ENCODE data around the gene MGAT5B. TPM values are rescaled to one million over a fixed set of nuclear protein-coding genes. Genes with fewer than 3 reads are reported as not detected.
"Not testable (repeated sequence)": the region's sequence is repeated elsewhere in the genome, so short reads cannot be mapped to it uniquely, and the experiment has no call there.

Gene MGAT5B
- total RNA-seq, 1 donor from 2014 or later = 7.4 TPM

DNA sequence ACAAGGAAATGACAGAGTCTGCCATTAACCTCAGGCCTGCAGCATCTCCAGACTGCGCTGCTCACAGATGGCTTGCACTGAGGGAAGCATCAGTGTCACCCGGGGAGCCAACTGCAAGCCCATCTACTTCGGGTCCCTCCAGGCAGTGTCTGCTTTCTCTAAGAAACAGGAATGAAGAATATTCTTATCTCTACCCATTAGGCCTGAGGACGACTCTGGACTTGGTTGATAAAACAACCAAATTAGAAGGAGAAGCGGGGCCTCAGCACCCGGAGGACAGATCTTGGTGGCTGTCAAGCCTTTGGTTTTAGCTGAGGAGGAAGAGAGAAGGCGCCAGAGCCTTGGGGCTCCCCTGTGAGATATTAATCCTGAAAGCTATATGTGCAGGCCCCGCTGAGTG is 19.5 kb upstream of the MGAT5B start:
- Mint-ChIP-seq H3K27me3 (peaks cover 25% of the 10 kb centered on the region), H3K4me3 (no peak overlapping the region), H3K4me1 (peaks cover 12% of the 10 kb centered on the region), H3K36me3 (ENCODE audit: low read depth) (no peaks in the 10 kb centered on the region), H3K27ac (no peak overlapping the region), H3K9me3 (no peaks in the 10 kb centered on the region)
- DNase-seq (no peak), ATAC-seq (ENCODE audit: low read depth) (no peak)
- intact Hi-C loops (cut with micrococcal nuclease) = no loop called here
- TF ChIP-seq, protein P1, sequence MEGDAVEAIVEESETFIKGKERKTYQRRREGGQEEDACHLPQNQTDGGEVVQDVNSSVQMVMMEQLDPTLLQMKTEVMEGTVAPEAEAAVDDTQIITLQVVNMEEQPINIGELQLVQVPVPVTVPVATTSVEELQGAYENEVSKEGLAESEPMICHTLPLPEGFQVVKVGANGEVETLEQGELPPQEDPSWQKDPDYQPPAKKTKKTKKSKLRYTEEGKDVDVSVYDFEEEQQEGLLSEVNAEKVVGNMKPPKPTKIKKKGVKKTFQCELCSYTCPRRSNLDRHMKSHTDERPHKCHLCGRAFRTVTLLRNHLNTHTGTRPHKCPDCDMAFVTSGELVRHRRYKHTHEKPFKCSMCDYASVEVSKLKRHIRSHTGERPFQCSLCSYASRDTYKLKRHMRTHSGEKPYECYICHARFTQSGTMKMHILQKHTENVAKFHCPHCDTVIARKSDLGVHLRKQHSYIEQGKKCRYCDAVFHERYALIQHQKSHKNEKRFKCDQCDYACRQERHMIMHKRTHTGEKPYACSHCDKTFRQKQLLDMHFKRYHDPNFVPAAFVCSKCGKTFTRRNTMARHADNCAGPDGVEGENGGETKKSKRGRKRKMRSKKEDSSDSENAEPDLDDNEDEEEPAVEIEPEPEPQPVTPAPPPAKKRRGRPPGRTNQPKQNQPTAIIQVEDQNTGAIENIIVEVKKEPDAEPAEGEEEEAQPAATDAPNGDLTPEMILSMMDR (IDR thresholded peaks at IDR 0.05) = no peak
- ChIA-PET POLR2A (interaction anchor here (0.6 kb wide), 1 partner anchor 45 kb away, joined by 4 read pairs; no protein-coding TSS in a partner anchor), CTCF (no interaction called here)

DNA sequence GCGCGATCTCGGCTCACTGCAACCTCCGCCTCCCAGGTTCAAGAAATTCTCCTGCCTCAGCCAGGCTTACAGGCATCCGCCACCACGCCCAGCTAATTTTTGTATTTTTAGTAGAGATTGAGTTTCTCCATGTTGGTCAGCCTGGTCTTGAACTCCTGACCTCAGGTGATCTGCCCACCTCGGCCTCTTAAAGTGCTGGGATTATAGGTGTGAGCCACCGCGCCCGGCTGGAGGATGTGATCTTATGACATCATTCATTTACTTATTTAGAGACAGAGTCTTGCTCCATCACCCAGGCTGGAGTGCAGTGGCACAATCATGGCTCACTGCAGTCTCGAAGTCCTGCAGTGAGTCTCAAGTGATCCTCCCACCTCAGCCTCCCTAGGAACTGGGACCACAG is 19.0 kb upstream of the MGAT5B start:
- DNase-seq; ATAC-seq (ENCODE audit: low read depth); H3K27ac Mint-ChIP-seq; H3K9me3 Mint-ChIP-seq; H3K4me1 Mint-ChIP-seq; intact Hi-C loops (cut with micrococcal nuclease); H3K4me3 Mint-ChIP-seq; H3K36me3 Mint-ChIP-seq (ENCODE audit: low read depth); CTCF ChIA-PET: not testable (repeated sequence)
- peaks cover 20% of the 10 kb centered on the region for H3K27me3 Mint-ChIP-seq
- POLR2A ChIA-PET = interaction anchor here (0.6 kb wide), 1 partner anchor 46 kb away, joined by 4 read pairs; no protein-coding TSS in a partner anchor

DNA sequence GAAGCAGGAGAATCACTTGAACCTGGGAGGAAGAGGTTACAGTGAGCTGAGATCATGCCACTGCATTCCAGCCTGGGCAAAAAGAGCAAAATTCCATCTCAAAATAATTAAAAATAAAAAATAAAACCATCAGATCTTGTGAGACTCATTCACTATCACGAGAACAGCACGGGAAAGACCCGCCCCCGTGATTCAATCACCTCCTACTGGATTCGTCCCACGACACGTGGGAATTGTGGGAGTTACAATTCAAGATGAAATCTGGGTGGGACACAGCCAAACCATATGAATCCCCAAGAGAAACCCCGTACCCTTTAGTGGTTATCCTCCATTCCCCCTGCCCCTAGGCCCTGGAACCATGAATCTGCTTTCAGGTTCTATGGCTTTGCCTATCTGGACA is 15.4 kb upstream of the MGAT5B start:
- intact Hi-C loops (cut with micrococcal nuclease) = no loop called here
- Mint-ChIP-seq H3K27ac (no peak overlapping the region), H3K4me1 (no peaks in the 10 kb centered on the region), H3K36me3 (ENCODE audit: low read depth) (no peaks in the 10 kb centered on the region), H3K4me3 (no peak overlapping the region), H3K9me3 (no peaks in the 10 kb centered on the region), H3K27me3 (peaks cover 9% of the 10 kb centered on the region)
- no peak for DNase-seq
- ATAC-seq (ENCODE audit: low read depth) = no peak
- ChIA-PET POLR2A (no interaction called here), CTCF (no interaction called here)
- TF ChIP-seq, protein P1 (IDR thresholded peaks at IDR 0.05) = no peak

DNA sequence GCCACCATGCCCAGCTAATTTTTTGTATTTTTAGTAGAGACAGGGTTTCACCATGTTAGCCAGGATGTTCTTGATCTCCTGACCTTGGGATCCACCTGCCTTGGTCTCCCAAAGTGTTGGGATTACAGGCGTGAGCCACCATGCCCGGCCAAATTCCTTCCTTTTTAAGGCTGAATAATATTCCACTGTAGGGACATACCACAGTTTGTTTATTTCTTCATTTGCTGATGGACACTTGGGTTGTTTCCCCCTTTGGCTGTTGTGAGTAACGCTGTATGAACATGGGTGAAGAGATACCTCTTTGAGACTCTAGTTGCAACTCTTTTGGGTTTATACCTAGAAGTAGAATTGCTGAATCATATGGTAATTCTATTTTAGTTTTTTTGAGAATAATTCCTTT is 13.1 kb upstream of the MGAT5B start:
- Mint-ChIP-seq H3K4me3 (no peak overlapping the region), H3K36me3 (ENCODE audit: low read depth) (no peaks in the 10 kb centered on the region), H3K27me3 (peaks cover 6% of the 10 kb centered on the region), H3K4me1 (no peaks in the 10 kb centered on the region), H3K27ac (no peak overlapping the region), H3K9me3 (no peaks in the 10 kb centered on the region)
- TF ChIP-seq, protein P1 (IDR thresholded peaks at IDR 0.05) = no peak
- intact Hi-C loops (cut with micrococcal nuclease) = no loop called here
- DNase-seq = no peak
- POLR2A ChIA-PET = no interaction called here
- no peak for ATAC-seq (ENCODE audit: low read depth)
- CTCF ChIA-PET = no interaction called here

DNA sequence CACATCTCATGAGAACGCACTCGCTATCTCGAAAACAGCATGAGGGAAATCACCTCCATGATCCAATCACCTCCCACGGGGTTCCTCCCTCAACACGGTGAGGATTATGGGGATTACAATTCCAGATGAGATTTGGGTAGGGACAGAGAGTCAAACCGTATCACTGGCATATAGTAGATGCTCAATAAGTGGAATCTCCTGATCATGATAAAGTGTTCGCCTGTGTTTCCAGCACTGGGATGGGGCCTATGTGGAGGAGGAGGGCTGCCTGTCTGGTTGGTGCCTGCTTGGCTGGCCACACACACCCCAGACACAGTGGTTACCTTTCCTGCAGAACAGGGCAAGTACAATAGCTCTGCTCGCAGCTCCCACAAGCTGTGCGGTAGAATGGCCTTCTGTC is 6.1 kb upstream of the MGAT5B start:
- TF ChIP-seq, protein P1 (IDR thresholded peaks at IDR 0.05) = no peak
- ChIA-PET CTCF (no interaction called here), POLR2A (no interaction called here)
- Mint-ChIP-seq H3K36me3 (ENCODE audit: low read depth) (no peaks in the 10 kb centered on the region), H3K27ac (no peak overlapping the region), H3K27me3 (peaks cover 16% of the 10 kb centered on the region), H3K4me3 (no peak overlapping the region), H3K4me1 (no peaks in the 10 kb centered on the region), H3K9me3 (no peaks in the 10 kb centered on the region)
- intact Hi-C loops (cut with micrococcal nuclease) = no loop called here
- DNase-seq (no peak), ATAC-seq (ENCODE audit: low read depth) (no peak)

DNA sequence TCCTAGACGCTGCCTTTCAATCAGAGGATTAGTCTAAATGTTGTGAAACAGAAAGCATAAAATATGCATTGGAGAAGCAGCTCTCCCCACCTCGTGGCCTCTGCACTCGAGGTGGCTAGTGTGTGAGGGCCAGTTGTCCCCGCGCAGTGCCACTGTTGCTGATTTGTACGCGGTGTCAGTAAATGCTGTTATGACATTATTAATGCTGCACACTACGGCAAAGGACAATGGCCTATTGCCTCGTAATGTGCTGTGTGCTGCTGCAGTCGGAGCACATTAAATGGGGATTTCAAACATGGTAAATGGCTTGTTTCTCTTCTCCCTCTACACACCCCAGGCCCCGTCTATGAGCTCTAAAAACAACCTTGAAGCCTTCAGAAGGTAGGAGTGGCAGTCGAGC is 5.7 kb upstream of the MGAT5B start:
- intact Hi-C loops (cut with micrococcal nuclease) = no loop called here
- DNase-seq (no peak), ATAC-seq (ENCODE audit: low read depth) (no peak)
- H3K27ac Mint-ChIP-seq = no peak overlapping the region
- H3K4me1 Mint-ChIP-seq = peaks cover under 1% of the 10 kb centered on the region
- TF ChIP-seq, protein P1 (IDR thresholded peaks at IDR 0.05) = no peak
- H3K27me3 Mint-ChIP-seq = peaks cover 21% of the 10 kb centered on the region
- H3K9me3 Mint-ChIP-seq = no peaks in the 10 kb centered on the region
- ChIA-PET CTCF (no interaction called here), POLR2A (no interaction called here)
- no peaks in the 10 kb centered on the region for H3K36me3 Mint-ChIP-seq (ENCODE audit: low read depth)
- H3K4me3 Mint-ChIP-seq = no peak overlapping the region

Data from activated B cell treated with CpG ODN at 0.5 μM for 24 hours (primary cell).